GM19025 (cell line): ENCODE measurements around the gene TENT5C.

Experiments used
- ATAC-seq: cut with Tn5 transposase; IDR thresholded peaks from one replicate; pipeline ENCODE4 v1.9.1; 2021; ENCODE audit warnings: mild to moderate bottlenecking, low read depth, moderate library complexity; ENCODE audit not compliant: unreplicated experiment

Gene TENT5C

DNA sequence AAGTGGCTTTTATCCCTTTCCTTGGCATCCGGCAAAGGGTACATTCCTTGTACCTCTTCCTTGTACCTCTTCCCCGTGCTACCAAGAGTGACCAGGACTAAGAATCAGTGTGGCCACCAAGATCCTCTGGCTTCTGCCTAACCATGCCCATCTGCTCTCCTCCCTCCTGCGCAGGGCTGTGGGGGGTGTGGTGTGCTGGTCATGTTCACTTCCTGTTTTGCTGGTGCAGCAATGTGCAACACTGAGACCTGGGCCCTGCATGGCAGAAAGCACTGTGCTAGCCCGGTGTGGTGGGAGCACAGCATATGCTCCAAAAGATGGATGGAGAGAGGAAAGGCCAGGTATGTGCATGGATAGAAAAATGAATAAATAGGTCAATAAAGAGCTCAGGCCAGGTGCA lies 33.3 kb upstream of the TENT5C start:
- no peak for ATAC-seq

DNA sequence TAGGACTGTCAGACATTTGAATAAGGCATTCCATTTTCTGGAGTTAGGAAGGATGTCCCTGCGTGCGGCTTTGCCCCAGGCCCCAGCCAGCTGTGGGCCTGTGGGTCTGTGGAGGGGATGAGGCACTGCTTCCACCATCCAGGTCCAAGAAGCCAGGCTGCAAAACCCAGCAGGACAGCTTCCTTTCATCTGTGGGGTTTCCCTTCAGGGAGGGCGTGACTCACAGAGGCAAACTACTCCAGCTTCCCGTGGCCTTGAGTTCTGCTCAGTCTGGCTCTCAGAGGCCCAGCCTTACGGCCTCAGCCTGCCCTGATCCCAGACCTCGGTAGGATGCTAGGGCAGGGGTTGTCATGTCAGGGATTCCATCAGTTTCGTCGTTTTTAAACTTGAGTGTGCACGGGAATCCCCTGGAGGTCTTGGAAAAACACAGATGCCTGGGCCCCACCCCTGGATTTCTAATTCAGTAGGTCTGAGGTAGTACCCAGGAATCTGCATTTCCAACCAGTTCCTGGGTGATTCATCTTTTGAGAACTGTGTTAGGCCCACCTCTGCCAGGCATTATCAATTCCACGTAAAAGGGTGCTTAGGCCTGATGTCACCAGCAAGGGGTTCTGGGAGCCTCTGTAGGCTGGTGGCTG lies 32.3 kb upstream of the TENT5C start:
- ATAC-seq = no peak

DNA sequence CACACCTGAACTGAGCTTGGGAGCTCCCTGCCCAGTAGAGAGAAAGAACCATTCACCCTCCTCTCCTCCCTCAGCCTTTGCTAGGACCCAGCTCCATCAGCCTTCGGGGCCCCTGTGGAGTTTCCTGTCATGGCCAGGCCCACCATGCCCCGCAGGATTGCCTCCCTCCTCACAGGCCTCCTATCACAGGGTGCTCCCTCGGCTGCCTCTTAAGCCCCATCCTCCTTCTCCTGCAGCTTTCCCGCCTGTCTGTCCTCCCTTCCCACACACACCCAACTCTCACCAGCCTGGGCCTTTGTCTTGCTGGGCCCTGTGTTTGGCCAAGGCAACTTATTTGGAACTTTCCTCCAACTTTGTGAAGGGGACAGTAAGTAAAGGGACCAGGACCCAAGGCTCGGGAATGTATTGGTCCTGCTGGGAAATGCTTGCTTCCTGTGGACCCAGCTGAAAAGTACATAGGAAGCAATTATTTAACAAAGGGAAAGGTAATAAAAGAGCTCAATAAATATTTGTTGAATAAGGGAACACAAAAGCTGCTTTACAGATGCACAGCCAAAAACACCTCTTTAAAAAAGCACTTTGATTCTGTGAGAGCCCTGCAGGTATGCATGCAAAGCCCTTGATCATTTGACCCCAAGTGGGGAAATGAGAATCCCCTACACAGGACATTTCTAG lies 31.6 kb upstream of the TENT5C start:
- no peak for ATAC-seq

DNA sequence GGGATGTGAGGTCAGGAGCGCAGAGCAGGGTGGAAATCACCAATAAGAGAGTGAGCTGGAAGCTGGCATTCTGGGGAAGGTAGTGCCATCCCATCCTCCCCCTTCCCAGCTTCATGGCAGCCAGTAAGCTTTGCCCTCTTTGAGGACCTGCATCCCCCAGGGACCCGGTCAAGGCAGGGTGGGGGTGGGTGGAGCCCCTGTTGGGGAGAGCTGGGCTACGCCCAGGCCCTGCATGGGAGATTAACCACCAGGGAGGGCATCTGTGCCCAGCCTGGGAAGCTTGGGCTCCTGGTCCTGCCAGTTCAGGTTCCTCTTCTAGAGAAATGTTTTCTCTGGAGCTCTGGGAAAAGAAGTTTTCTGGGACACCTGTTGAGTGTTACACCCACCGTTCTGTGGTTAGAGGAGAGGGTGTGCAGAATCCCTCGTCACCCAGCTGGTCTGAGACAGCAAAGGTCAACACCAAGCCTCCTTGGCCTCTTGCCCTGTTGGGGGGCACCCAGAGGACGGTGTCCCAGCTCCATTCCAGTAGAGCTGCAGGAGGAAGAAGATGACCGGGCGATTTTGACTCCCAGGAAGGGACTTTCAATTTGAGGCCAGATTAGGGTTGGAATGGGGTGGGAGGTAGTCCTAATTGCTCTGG lies 30.1 kb upstream of the TENT5C start:
- no peak for ATAC-seq

DNA sequence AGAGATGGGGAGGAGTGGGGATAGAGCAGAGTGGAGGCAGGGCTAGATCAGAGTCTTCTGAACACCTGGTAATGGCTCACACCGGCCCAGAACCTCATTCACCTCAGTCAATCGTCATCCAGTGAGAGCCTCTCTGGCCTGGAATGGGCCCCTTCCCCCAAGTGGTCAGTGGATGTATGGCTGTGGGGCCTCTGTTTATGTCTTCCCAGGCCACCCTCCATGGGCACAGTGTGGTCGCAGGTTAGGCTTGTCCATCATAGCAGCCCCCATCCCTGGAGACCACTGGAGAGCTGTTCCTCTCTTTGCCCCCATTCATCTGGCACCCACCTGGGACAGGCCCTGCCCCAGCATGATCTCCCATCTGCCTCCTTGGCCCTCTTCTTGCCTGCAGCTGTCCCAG lies 29.6 kb upstream of the TENT5C start:
- no peak for ATAC-seq

DNA sequence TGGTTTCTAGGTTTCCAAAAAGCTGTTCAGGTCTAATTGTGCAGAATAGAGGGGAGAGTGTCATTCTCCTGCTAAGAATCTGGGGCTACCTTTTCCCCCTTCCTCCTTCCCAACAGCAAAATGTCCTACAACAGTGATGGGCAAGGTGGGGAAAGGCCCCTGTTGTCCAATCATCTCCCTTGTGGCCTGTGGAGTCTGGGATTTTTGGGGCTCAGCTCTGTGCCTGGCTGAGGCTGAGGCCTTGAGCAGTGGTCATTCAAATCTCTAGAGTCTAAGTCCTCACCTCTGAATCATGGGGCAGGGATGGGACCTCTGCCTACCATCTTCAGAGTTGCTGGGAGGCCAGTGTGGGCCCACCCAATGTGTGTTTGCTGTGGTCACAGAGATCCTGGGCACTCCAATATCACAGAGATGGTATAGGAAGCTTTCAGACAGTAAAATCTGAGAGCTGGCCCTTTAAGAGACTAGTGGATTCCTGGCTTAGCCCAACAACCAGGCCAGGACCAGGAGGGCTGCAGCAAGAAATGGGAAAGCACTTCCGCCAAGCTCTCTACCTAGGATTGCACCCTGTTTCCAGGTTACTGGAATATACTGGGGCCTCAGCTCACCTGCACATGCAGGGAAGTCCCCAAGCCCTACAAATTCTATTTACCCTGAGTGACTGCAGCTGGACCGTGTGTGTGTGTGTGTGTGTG lies 28.5 kb upstream of the TENT5C start:
- ATAC-seq = no peak

DNA sequence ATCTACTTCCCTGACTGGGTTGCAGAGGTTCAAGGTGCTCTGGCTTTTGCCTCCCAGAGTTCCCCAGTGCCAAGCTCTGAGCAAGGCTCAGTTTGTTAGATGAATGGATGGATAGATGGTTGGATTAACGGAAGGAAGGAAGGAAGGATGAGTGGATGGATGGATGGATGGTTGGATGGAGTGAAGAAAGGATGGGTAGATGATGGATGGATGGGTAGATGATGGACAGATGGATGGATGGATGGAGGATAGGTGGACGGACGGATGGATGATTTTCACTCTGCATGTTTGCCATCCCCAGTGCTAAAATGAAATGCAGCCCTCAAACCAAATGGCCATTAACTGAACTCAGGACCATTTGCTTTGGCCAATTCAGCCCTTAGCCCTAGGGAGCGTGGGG lies 27.4 kb upstream of the TENT5C start:
- no peak for ATAC-seq

DNA sequence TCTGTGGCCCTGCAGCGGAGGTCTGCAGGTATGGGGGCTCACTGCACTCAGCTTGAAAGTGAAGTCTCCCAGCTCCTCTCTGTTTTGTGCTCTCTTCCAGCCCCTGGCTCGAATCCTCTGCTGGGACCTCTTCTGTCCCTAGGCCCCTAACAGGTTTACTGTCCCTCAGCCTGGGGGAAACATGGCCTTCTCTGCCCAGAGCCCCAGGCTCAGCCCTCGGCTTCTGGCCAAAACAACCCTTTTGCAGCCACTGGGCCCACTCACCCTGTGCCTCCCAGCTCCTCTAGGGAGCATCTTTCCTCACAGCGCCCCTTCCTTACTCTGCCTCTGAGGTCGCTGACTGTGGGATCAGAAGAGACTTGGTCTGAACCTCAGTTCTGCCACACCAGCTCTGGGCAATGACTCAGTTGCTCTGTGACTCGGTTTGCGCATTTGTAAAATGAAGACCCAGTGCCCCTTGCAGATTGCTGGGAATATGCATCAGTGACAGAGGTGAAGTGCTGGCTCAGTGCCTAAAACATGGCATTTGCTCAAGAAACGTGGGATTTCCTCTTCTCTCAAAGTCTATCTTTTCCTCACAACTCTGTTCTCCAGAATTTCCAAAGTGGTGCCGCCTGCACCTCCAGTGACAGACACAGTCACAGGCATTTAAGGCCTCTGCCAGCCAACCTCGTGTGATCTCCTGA lies 26.5 kb upstream of the TENT5C start:
- ATAC-seq = no peak

DNA sequence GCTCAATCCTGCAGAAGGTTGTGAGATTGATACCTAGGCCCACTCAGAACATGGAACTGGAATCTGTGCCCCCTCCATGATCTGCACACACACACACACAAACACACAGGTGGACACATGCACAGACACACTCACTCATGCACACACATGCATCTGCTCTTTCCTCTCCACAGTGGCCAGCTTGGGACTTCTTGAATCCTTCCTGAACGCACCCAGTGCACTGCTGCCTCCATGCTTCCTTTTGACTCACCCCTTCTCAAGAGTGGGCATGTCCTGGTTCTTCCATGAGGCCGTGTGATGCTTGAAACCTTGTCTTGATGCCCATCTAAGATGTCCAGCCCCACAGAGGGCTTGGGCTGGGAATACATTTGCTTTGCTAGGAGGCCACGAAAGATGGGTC lies 25.4 kb upstream of the TENT5C start:
- ATAC-seq = no peak

DNA sequence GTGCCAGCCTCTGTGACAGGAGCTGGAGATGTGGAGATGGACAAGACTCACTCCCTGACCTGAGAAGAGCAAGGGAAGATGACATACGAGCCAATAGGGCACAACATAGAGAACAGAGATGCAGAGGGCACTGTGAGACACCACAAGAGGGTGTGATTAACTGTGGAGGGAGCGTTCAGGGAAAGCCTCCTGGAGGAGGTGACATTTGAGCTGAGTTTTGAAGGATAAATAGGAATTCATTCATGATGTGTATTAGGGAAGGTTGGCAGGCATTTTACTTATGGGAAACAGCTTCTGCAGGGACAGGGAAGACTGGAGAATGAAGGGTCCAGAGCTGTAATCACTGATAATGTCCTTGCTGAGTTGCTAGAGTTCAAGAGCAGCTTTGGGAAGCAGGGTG lies 25.0 kb upstream of the TENT5C start:
- ATAC-seq = no peak

DNA sequence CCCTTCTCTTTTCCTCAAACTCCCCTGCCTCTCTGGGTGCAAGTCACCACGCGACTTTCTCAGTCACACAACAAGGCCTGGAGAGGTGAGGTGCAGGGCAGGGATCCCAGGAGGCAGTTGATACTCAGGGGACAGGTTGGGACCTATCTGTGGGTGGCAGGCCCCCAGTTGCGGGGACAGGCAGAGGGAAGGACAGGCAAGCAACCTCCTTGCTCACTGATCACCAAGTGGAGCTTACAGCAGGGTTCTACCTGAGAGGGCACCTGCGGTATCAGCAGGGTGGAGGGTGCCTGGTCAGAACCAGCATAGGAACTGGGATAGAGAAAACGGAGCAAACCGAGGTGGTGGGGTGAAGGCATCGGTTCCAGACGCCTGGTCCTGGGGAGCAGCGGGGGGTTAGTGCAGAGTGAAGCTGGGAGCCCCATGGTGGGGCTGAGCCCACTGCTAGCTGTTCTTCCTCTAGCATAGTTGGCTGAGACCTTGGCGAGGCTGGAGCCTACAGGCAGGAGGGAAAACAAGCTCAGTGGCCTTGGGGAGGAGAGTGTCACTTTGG lies 24.4 kb upstream of the TENT5C start:
- ATAC-seq = no peak

DNA sequence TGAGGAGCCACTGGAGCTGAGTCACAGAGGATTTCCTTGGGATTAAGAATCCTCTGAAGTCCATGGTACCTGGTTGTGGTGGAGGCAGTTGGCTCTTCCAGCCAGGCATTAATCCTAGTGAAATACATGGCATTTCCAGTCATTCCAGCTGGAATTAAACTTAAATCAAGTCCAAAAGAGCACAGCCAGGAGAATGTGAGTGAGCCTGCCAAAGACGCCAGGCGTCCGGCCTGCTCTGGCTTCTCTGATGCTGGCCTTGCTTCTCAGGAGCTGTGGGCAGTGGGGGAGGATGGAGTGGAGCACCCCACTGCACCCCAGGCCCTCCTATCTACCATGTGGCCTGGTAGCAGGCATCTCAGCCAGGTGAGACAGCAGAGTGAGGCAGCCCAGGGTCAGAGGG lies 23.4 kb upstream of the TENT5C start:
- ATAC-seq = no peak

DNA sequence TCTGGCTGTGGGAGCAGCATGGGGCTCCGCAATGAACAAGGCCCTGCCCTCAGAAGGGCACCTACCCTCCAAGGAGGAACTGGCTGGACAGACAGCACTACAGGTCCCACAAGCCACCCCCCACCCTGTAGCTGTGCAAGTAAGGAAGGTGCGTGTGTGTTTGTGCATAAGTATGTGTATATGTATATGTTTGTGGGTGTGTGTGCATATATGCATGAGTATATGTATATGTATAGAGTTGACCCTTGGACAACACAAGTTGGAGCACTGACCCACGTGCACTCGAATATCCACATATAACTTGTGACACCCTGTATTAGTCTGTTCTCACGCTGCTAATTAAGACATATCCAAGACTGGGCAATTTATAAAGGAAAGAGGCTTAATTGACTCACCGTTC lies 22.6 kb upstream of the TENT5C start:
- ATAC-seq = no peak

DNA sequence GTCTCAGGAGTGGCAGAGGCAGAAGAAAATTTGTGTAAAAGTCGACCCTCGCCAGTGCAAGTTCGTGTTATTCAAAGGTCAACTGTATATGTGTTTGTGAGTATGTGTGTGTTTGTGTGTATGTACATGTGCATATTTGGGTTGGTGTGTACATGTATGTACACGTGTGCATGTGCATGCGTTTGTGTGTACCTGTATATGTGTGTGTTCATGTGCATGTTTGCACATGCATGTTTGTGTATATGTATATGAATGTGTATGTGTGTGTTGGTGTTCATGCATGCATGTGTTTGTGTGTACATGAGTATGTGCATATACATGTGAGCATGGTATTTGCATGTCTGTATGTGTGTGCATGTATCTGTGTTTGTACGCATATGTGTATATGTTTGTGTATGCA lies 21.7 kb upstream of the TENT5C start:
- ATAC-seq = no peak

DNA sequence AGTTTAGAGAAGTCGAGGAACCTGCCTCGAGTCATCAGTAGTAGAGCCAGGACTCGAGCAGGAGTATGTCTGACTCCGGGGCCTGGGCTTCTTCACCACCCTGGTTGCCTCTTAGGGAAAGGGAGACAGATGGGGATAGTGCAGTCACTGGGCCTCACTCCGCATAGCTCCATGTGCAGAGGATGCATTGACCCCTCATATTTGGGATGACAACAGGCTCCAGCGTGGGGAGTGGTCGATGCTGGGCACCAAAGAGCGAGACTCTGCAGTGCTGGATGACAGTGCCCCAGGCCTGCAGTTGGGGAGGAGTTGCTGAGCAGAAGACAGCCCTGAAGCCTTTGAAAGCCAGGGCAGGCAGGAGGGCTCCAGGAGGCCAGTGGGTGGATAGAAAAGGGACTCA lies 20.8 kb upstream of the TENT5C start:
- no peak for ATAC-seq

DNA sequence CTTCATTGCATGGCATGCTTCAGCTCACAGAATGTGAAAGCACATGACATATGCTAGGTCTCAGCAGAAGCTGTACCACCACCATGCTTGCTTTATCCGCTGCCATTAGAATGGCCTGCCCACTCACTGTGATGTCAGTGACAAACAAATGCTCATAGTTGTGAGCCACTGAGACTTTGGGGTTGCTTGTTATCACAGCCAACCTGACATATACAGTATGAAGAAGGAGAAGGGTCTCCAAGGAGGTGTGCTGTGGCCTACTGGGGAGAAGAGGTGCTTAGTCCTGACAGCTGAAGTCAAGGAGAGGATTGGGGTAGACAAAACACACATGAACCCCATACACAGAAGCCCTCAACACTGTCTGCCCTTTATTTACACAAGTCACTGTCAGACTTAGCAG lies 19.5 kb upstream of the TENT5C start:
- ATAC-seq = no peak

DNA sequence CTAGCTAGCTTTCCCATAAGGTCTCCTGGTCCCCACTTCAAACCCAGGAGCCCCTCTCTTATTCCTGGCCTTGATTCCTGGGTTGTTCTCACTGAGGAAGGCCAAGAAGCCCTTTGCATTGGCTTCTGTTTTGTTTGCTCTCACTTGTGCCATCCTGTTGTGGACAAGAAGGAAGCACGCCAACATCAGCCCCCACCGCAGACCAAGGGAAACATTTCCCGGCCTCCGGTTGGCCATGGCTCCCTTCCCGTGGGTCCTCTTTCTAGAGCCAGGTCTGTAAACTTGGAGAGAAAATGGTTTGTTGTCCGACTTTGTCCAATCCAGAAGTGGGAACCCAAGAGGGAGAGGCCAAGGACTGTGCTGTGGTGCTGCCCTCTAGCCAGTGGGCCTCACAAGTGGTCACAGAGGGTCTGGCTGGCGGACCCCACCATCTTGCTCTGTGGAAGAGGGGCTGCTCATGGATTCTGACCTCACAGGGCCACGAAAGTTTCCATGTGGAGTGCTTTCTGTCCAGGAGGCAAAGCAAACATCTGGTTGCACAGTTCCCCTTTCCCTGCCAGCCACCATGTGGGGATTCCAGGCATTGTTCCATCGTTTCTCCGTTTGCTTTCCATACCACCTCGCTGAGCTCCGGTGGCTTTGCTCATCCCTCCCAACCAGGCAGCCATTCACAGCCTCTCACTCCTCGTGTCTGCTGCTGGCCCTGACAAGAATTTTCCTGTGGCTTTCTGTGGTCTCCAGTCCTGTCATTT lies 18.9 kb upstream of the TENT5C start:
- no peak for ATAC-seq

DNA sequence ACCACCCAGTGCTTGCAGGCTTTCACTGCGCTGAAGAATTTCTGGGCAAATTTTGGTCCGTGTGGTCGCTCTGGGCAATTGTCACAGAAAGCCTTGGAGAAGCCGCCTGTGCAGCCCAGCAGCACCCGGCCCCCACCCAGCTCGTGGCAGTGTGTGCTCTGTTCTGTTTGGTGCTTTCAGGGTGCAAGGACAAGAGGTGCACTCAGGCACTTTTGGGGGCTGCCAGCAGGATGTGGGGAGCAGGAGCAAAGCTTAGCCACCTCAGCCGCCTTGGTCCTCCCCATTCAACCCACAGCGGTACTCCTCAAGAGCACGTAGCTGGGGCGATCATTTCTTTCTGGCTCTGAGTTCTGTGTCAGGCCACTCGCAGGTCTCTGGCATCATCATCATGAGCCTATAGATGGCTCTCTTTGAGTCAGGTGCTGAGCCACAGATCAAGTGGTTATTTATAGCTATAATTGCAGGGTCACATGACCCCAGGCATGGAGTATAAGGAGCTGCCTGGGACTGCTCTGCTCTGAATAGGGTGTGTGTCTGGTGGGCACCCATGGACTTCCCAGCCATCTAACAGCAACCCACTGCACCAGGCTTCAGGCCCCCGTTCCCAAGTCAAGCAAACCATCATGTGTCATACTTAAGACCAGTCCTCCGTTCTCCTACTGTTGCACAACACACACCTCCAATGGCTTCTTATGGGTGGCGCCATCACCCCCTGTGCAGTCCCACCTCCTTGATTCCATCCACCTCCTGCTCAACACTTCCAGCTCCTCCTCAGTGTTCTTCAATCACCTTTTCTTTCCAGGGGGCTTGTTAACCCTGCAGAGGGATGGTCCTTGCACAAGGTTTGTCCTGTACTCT lies 18.1 kb upstream of the TENT5C start:
- no peak for ATAC-seq

DNA sequence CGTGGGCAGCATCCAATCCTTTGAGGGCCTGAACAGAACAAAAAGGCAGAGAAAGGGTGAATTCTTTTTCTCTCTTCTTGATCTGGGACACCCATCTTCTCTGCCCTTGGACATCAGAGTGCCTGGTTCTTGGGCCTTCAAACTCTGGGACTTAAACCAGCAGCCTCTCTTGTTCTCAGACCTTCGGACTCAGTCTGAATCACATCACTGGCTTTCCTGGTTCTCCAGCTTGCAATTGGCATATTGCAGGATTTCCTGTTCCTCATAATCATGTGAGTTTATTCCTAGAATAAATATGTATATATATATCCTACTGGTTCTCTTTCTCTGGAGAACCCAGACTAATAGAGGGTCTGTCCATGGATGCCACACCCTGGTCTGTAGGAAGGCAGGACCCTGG lies 16.3 kb upstream of the TENT5C start:
- ATAC-seq = no peak
